ENCODE measurements around the gene MAP3K13. TPM values are rescaled to one million over a fixed set of nuclear protein-coding genes. Genes with fewer than 3 reads are reported as not detected.
"Not testable (repeated sequence)": the region's sequence is repeated elsewhere in the genome, so short reads cannot be mapped to it uniquely, and the experiment has no call there.

The MAP3K13 gene
- total RNA-seq, 2 experiments from 2014 or later = 14.3 to 17.6 TPM

GRCh38 chr3:185402561-185402960 is 39.6 kb downstream of the MAP3K13 start:
- Mint-ChIP-seq H3K27ac (no peak overlapping the region), H3K27me3 (peaks cover 2% of the 10 kb centered on the region), H3K9me3 (ENCODE audit: low read depth) (no peaks in the 10 kb centered on the region), H3K36me3 (ENCODE audit: low read depth) (no peaks in the 10 kb centered on the region), H3K4me1 (no peaks in the 10 kb centered on the region), H3K4me3 (no peak overlapping the region)
- intact Hi-C loops (cut with DNase I, micrococcal nuclease) = no loop called here
- ATAC-seq (no peak), DNase-seq (no peak)
- ChIA-PET POLR2A (no interaction called here), CTCF (no interaction called here)

- Mint-ChIP-seq H3K9me3 (ENCODE audit: low read depth) (no peaks in the 10 kb centered on the region), H3K36me3 (ENCODE audit: low read depth) (no peaks in the 10 kb centered on the region), H3K27ac (no peak overlapping the region), H3K4me3 (no peak overlapping the region), H3K27me3 (peaks cover 2% of the 10 kb centered on the region), H3K4me1 (no peaks in the 10 kb centered on the region)
- DNase-seq (no peak), ATAC-seq (no peak)
- intact Hi-C loops (cut with DNase I, micrococcal nuclease) = no loop called here
- POLR2A ChIA-PET = no interaction called here
- CTCF ChIA-PET = no interaction called here
Observed at GRCh38 chr3:185403002-185403401, 40.1 kb downstream of the MAP3K13 start.

DNA sequence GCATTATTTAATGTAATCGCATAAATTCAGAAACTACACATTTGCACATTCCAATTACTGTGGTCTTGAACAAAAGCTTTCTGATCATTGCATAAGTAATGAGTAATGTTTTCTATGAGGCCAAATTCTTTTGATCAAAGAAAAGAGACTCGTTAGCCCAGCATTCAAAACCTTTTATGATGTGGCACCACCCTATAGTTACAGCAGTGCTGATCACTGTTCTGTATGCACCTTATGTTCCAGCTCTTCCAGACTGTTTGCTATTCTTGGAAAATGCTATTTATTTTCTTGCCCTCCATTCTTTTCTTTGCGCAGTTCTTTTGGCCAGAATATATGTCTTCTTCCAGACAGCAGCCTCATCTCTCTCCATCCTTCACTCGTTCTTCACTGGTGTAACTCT is 42.3 kb downstream of the MAP3K13 start:
- POLR2A ChIA-PET = no interaction called here
- intact Hi-C loops (cut with DNase I, micrococcal nuclease) = no loop called here
- ATAC-seq = no peak

GRCh38 chr3:185405664-185406063 is 42.7 kb downstream of the MAP3K13 start:
- Mint-ChIP-seq H3K4me3 (no peak overlapping the region), H3K4me1 (no peaks in the 10 kb centered on the region), H3K27ac (no peak overlapping the region), H3K27me3 (peaks cover 5% of the 10 kb centered on the region), H3K9me3 (ENCODE audit: low read depth) (no peaks in the 10 kb centered on the region), H3K36me3 (ENCODE audit: low read depth) (no peaks in the 10 kb centered on the region)
- DNase-seq = no peak
- intact Hi-C loops (cut with DNase I, micrococcal nuclease) = no loop called here
- CTCF ChIA-PET = no interaction called here
- ATAC-seq = no peak
- POLR2A ChIA-PET = no interaction called here

More for the DNA sequence above, 42.3 kb downstream of the MAP3K13 start:
- Mint-ChIP-seq H3K27ac (no peak overlapping the region), H3K27me3 (peaks cover 5% of the 10 kb centered on the region), H3K9me3 (ENCODE audit: low read depth) (no peaks in the 10 kb centered on the region), H3K36me3 (ENCODE audit: low read depth) (no peaks in the 10 kb centered on the region), H3K4me3 (no peak overlapping the region), H3K4me1 (no peaks in the 10 kb centered on the region)
- no peak for DNase-seq
- CTCF ChIA-PET = no interaction called here

- Mint-ChIP-seq H3K27me3 (peaks cover 5% of the 10 kb centered on the region), H3K4me1 (no peaks in the 10 kb centered on the region), H3K27ac (no peak overlapping the region), H3K36me3 (ENCODE audit: low read depth) (no peaks in the 10 kb centered on the region), H3K4me3 (no peak overlapping the region), H3K9me3 (ENCODE audit: low read depth) (no peaks in the 10 kb centered on the region)
- intact Hi-C loops (cut with DNase I, micrococcal nuclease) = no loop called here
- ATAC-seq = no peak
- ChIA-PET CTCF (no interaction called here), POLR2A (no interaction called here)
- DNase-seq = no peak
Observed at GRCh38 chr3:185406121-185406620, 43.2 kb downstream of the MAP3K13 start.

DNA sequence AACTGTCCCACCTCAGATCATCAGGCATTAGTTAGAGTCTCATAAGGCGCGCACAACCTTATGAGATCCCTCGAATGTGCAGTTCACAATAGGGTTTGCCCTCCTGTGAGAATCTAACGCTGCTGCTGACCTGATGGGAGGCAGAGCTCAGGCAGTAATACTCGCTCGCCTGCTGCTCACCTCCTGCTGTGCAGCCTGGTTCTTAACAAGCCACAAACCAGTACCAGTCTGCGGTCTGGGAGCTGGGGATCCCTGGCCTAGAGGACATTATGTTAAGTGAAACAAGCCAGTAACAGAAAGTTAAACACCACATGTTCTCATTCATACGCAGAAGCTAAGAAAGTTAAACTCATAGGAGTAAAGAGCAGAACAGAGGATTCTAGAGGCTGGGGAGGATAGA is 47.0 kb downstream of the MAP3K13 start:
- intact Hi-C loops (cut with DNase I, micrococcal nuclease) = no loop called here
- CTCF ChIA-PET = interaction anchor here (0.6 kb wide), 1 partner anchor 402 kb away, joined by 4 read pairs; no protein-coding TSS in a partner anchor
- H3K36me3 Mint-ChIP-seq (ENCODE audit: low read depth) = no peaks in the 10 kb centered on the region
- no peak overlapping the region for H3K4me3 Mint-ChIP-seq
- DNase-seq (no peak), ATAC-seq (no peak)
- H3K9me3 Mint-ChIP-seq (ENCODE audit: low read depth) = no peaks in the 10 kb centered on the region
- peaks cover 5% of the 10 kb centered on the region for H3K27me3 Mint-ChIP-seq
- no peaks in the 10 kb centered on the region for H3K4me1 Mint-ChIP-seq
- POLR2A ChIA-PET = no interaction called here
- H3K27ac Mint-ChIP-seq = no peak overlapping the region

- intact Hi-C loops (cut with DNase I, micrococcal nuclease) = no loop called here
- ChIA-PET CTCF (interaction anchor here (0.5 kb wide), 1 partner anchor 125 kb away, joined by 4 read pairs; no protein-coding TSS in a partner anchor), POLR2A (no interaction called here)
- DNase-seq (no peak), ATAC-seq (no peak)
- Mint-ChIP-seq H3K36me3 (ENCODE audit: low read depth) (no peaks in the 10 kb centered on the region), H3K27ac (no peak overlapping the region), H3K9me3 (ENCODE audit: low read depth) (no peaks in the 10 kb centered on the region), H3K4me3 (no peak overlapping the region), H3K27me3 (peaks cover 8% of the 10 kb centered on the region), H3K4me1 (no peaks in the 10 kb centered on the region)
Observed at GRCh38 chr3:185411133-185411532, 48.2 kb downstream of the MAP3K13 start.

DNA sequence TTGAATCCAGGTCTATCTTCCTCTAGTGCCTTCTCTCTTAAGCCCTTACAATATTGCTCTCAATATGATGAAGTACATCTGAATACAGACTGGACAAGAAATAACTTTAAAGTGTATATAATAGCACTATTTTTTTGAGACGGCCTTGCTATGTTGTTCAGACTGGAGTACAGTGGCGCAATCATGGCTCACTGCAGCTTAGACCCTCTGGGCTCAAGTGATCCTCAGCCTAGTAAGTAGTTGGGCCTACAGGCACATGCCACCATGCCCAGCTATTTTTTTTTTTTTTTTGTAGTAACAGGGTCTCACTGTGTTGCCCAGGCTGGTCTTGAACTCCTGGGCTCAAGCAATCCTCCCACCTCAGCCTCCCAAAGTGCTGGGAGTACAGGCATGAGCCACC is 53.6 kb downstream of the MAP3K13 start:
- Mint-ChIP-seq H3K36me3 (ENCODE audit: low read depth) (no peaks in the 10 kb centered on the region), H3K27me3 (peaks cover 7% of the 10 kb centered on the region), H3K4me3 (no peak overlapping the region), H3K27ac (no peak overlapping the region), H3K4me1 (no peaks in the 10 kb centered on the region), H3K9me3 (ENCODE audit: low read depth) (no peaks in the 10 kb centered on the region)
- ChIA-PET CTCF (no interaction called here), POLR2A (interaction anchor here (0.6 to 0.8 kb wide), 2 partner anchors 208 to 480 kb away, joined by 3 to 4 read pairs; no protein-coding TSS in a partner anchor)
- no peak for ATAC-seq
- intact Hi-C loops (cut with DNase I, micrococcal nuclease) = no loop called here
- no peak for DNase-seq

GRCh38 chr3:185418561-185418977 is 55.6 kb downstream of the MAP3K13 start:
- H3K9me3 Mint-ChIP-seq (ENCODE audit: low read depth); CTCF ChIA-PET; ATAC-seq; intact Hi-C loops (cut with DNase I, micrococcal nuclease); POLR2A ChIA-PET; DNase-seq; H3K27ac Mint-ChIP-seq; H3K36me3 Mint-ChIP-seq (ENCODE audit: low read depth); H3K4me3 Mint-ChIP-seq; H3K4me1 Mint-ChIP-seq: not testable (repeated sequence)
- peaks cover 11% of the 10 kb centered on the region for H3K27me3 Mint-ChIP-seq

DNA sequence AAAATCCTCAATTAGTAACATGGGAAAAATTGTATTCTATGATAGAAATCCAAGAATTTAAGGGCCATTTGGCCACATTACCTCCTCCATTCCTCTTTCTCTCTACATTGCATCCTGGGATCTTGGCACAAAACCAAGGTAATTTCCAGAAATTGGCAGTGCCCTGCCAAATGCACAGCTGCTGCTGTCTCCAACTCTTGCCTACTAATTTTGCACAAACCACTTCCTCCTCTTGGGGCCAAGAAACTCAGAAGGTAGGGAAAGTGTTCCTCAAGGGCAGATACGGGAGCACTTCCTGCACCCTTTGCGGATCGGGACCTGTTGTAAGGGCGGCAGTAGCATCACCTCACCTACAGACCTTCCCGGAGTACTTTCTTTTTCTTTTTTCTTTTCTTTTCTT is 57.8 kb downstream of the MAP3K13 start:
- Mint-ChIP-seq H3K4me1 (no peaks in the 10 kb centered on the region), H3K27ac (no peak overlapping the region), H3K36me3 (ENCODE audit: low read depth) (no peaks in the 10 kb centered on the region), H3K27me3 (peaks cover 11% of the 10 kb centered on the region), H3K9me3 (ENCODE audit: low read depth) (no peaks in the 10 kb centered on the region), H3K4me3 (no peak overlapping the region)
- POLR2A ChIA-PET = no interaction called here
- DNase-seq (no peak), ATAC-seq (no peak)
- intact Hi-C loops (cut with DNase I, micrococcal nuclease) = no loop called here
- CTCF ChIA-PET = no interaction called here

DNA sequence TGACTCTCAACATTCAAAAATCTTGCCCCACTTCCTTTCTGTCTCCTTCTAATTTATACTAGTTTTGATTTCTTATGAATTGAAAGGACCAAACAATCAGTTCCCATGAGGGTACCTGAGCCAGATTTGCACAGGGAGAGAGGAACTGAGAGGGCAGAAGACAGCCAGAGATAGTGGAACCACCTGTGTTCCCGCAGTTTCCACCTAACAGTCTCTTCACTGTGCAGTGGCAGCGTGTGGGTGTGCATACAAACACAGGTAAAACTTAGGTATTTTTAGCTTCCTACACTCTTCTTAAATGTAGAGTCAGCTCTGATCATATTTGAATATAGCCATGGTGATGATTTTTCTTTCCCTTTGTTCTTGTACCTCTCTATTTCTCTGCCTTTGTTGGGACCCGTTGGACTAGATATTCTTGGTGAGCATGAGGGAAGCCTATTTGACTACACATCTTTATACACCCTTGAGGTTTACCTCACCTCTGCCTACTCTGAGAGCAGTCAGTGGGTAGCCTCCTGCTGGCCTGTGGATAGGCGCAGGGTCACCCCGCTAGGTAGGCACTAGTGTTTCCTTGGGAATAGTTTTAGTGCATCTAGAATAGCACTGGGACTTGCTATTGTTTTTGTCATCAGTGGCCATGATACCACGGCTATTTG is 58.8 kb downstream of the MAP3K13 start:
- CTCF ChIA-PET = no interaction called here
- H3K27me3 Mint-ChIP-seq = peaks cover 8% of the 10 kb centered on the region
- H3K9me3 Mint-ChIP-seq (ENCODE audit: low read depth) = no peaks in the 10 kb centered on the region
- H3K4me3 Mint-ChIP-seq = no peak overlapping the region
- no peak for DNase-seq
- no peaks in the 10 kb centered on the region for H3K4me1 Mint-ChIP-seq
- POLR2A ChIA-PET = no interaction called here
- no peaks in the 10 kb centered on the region for H3K36me3 Mint-ChIP-seq (ENCODE audit: low read depth)
- no peak overlapping the region for H3K27ac Mint-ChIP-seq
- intact Hi-C loops (cut with DNase I, micrococcal nuclease) = no loop called here
- no peak for ATAC-seq

- H3K36me3 Mint-ChIP-seq (ENCODE audit: low read depth) = no peaks in the 10 kb centered on the region
- peaks cover 8% of the 10 kb centered on the region for H3K27me3 Mint-ChIP-seq
- no peaks in the 10 kb centered on the region for H3K9me3 Mint-ChIP-seq (ENCODE audit: low read depth)
- DNase-seq = no peak
- POLR2A ChIA-PET = no interaction called here
- H3K4me1 Mint-ChIP-seq = no peaks in the 10 kb centered on the region
- no peak overlapping the region for H3K4me3 Mint-ChIP-seq
- H3K27ac Mint-ChIP-seq = no peak overlapping the region
- intact Hi-C loops (cut with DNase I, micrococcal nuclease) = no loop called here
- no peak for ATAC-seq
- CTCF ChIA-PET = no interaction called here
Observed at GRCh38 chr3:185422677-185423076, 59.7 kb downstream of the MAP3K13 start.
